Gastrocnemius medialis (tissue), 4 donors: ENCODE measurements around the gene APBA2.

Experiments used
- CTCF ChIP-seq, 5 experiments: fragments of 450-650 bp in 3 of 5; fragments of 200-600 bp in 2 of 5; sonication (generic) in 2 of 5; IDR thresholded peaks in 4 of 5; conservative IDR thresholded peaks in 1 of 5; 1 replicate in 4 of 5; 2 replicates in 1 of 5; pipeline ENCODE4 v1.5.1; 2016 to 2019; ENCODE audit warnings: antibody characterized with exemption in 5 of 5, mild to moderate bottlenecking in 3 of 5, moderate library complexity in 3 of 5
- POLR2A ChIP-seq, 2 donors: fragments of 450-650 bp; IDR thresholded peaks; one replicate each; pipeline ENCODE4 v1.6.1; 2017; ENCODE audit warnings: antibody characterized with exemption in 2 of 2, mild to moderate bottlenecking in 2 of 2, moderate library complexity in 2 of 2

GRCh38 chr15:29098652-29099051 lies 212.9 kb downstream of the APBA2 start:
- no peak for TF ChIP-seq CTCF (IDR thresholded peaks at IDR 0.05 in 4 of 5, conservative IDR thresholded peaks at IDR 0.05 in 1 of 5)
- no peak for TF ChIP-seq POLR2A (IDR thresholded peaks at IDR 0.05)
